ENCODE measurements around the gene ADGRG3. TPM values are rescaled to one million over a fixed set of nuclear protein-coding genes. Genes with fewer than 3 reads are reported as not detected.
A peak's percentile ranks its signal among the peaks of the same experiment; 100 is the strongest.

The ADGRG3 gene
- total and polyA plus RNA-seq, 9 of the 15 experiments (the other 6 are each of a cell fraction or from before 2014, with no cell fraction given) = 0.09 to 0.52 (median 0.14) TPM; not detected in 3

DNA sequence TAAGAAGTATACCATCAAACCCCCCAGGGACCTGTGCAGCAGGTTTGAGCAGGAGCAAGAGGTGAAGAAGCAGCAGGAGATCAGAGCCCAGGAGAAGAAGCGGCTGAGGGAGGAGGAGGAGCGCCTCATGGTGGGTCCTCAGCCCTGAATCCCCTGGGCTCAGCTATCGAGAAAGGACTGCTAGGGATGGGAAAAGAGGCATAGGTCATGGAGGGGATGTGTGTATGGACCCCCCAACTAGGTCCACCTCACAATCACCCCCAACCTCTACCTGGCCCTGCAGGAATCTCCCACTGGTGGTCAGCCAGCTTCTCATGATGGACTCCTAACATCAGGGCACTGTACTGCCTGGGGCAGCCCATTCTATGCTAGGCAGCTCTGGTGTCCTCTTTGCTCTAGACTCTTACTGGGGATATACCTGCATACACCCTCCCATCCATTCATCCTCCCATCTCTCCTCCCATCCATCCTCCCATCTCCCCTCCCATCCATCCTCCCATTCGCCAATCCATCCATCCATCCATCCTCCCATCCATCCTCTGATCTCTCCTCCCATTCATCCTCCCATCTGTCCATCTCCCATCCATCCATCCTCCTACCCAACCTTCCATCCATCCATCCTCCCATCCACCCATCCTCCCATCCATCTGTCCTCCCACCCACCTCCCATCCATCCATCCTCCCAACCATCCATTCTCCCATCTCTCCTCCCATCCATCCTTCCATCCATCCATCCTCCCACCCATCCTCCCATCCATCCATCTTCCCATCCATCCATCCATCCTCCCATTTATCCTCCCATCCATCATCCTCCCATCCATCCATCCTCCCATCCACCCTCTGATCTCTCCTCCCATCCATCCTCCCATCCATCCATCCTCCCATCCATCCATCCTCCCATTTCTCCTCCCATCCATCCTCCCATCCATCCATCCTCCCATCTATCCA is 37.1 kb downstream of the ADGRG3 start:
- no peak for FAIRE-seq
- in situ Hi-C loops (cut with MboI) (no loop called here), intact Hi-C loops (cut with micrococcal nuclease) (no loop called here)
- Histone ChIP-seq H3K4me2 (ENCODE audit: insufficient read depth, low read length) (no peak overlapping the region), H2AFZ (ENCODE audit: low read depth, low read length) (no peak overlapping the region), H3K27me3 (ENCODE audit: control insufficient read depth in 2 of 2, insufficient read depth in 2 of 2, low read length in 2 of 2) (peaks cover 3 to 10% of the 10 kb centered on the region in 2 experiments; a peak in 3 of 5 replicates), H3K9me3 (replicated peaks; ENCODE audit: control insufficient read depth, insufficient read depth, low read depth, low read length) (no peaks in the 10 kb centered on the region), H3K27ac (ENCODE audit: extremely low read depth, low read depth, low read length) (no peak overlapping the region), H4K20me1 (replicated peaks; ENCODE audit: control insufficient read depth, insufficient read depth, low read length) (no peaks in the 10 kb centered on the region), H3K79me2 (ENCODE audit: control insufficient read depth, insufficient read depth, low read length) (no peaks in the 10 kb centered on the region), H3K9ac (ENCODE audit: insufficient read depth in 1 of 2, low read depth in 2 of 2, low read length in 2 of 2) (no peak overlapping the region), H3K4me3 (no peak overlapping the region), H3K4me1 (replicated peaks in 1 of 2; ENCODE audit: control insufficient read depth in 2 of 2, insufficient read depth in 2 of 2, low read length in 2 of 2) (peaks cover 13 to 18% of the 10 kb centered on the region in 2 experiments), H3K36me3 (ENCODE audit: control insufficient read depth, insufficient read depth, low read length) (no peaks in the 10 kb centered on the region), H3K9me1 (ENCODE audit: control insufficient read depth, insufficient read depth, low read length) (no peaks in the 10 kb centered on the region)
- no TSS peak for BruUV-seq (replicated peaks)
- no peak for ATAC-seq
- TF ChIP-seq ZNF263 (CRISPR knock-in tag; IDR thresholded peaks at IDR 0.05; ENCODE audit: borderline replicate concordance) (peak; percentile 98), PRPF4 (IDR thresholded peaks at IDR 0.05; ENCODE audit: insufficient read depth, low read depth, low read length, poor library complexity, severe bottlenecking) (no peak), HDAC1 (IDR thresholded peaks at IDR 0.05) (0 out of 4 replicates have a peak, but pooled peaks of 1 of the 2 experiments have one; percentile 47), KDM1A (IDR thresholded peaks at IDR 0.05) (peak in 1 of 2 experiments; percentile 36; a peak in 1 of 4 replicates), CTBP1 (IDR thresholded peaks at IDR 0.05; ENCODE audit: borderline replicate concordance) (peak; percentile 27; the same call in 1 of the 2 replicates), EHMT2 (IDR thresholded peaks at IDR 0.05) (0 out of 2 replicates have a peak, but pooled peaks have one; percentile 48)
- TF ChIP-seq, protein P1, sequence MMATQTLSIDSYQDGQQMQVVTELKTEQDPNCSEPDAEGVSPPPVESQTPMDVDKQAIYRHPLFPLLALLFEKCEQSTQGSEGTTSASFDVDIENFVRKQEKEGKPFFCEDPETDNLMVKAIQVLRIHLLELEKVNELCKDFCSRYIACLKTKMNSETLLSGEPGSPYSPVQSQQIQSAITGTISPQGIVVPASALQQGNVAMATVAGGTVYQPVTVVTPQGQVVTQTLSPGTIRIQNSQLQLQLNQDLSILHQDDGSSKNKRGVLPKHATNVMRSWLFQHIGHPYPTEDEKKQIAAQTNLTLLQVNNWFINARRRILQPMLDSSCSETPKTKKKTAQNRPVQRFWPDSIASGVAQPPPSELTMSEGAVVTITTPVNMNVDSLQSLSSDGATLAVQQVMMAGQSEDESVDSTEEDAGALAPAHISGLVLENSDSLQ (IDR thresholded peaks at IDR 0.05) = peak; percentile 30; the same call in 1 of the 2 replicates
- TF ChIP-seq, protein P2, sequence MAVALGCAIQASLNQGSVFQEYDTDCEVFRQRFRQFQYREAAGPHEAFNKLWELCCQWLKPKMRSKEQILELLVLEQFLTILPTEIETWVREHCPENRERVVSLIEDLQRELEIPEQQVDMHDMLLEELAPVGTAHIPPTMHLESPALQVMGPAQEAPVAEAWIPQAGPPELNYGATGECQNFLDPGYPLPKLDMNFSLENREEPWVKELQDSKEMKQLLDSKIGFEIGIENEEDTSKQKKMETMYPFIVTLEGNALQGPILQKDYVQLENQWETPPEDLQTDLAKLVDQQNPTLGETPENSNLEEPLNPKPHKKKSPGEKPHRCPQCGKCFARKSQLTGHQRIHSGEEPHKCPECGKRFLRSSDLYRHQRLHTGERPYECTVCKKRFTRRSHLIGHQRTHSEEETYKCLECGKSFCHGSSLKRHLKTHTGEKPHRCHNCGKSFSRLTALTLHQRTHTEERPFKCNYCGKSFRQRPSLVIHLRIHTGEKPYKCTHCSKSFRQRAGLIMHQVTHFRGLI (CRISPR knock-in tag; IDR thresholded peaks at IDR 0.05) = no peak
- POLR2A ChIA-PET = interaction anchor here (0.9 to 1.0 kb wide), 2 partner anchors 30 to 37 kb away, joined by 3 to 4 read pairs; partner anchors contain the start of gene KATNB1
- CTCF ChIA-PET (ENCODE audit: low intra/inter-chr PET ratio) = no interaction called here
- DNase-seq (ENCODE audit: extremely low read depth in 1 of 4, low spot score in 3 of 4) = no peak
- 13% methylated on average over 3 of the region's 4 CpGs for WGBS (ENCODE audit: insufficient coverage, low coverage, missing lambda C conversion rate)
